Muscle of leg (tissue), 11 donors: Measurements from ENCODE around the gene CAMKMT. TPM values are rescaled to one million over a fixed set of nuclear protein-coding genes. Genes with fewer than 3 reads are reported as not detected.

Experiments used
- DNase-seq: peaks from one replicate; pipeline ENCODE4 v3.0.0; 2013
- H3K27ac ChIP-seq: one replicate; pipeline ENCODE4 v1.5.1; 2013; ENCODE audit warnings: mild to moderate bottlenecking, low read length, control low read depth
- H3K27me3 ChIP-seq: one replicate; pipeline ENCODE4 v1.6.1; 2013; ENCODE audit warnings: low read length; ENCODE audit not compliant: control insufficient read depth, insufficient read depth
- H3K36me3 ChIP-seq: one replicate; pipeline ENCODE4 v1.6.1; 2013; ENCODE audit warnings: low read length; ENCODE audit not compliant: control insufficient read depth, insufficient read depth
- H3K4me1 ChIP-seq: one replicate; pipeline ENCODE4 v1.6.1; 2013; ENCODE audit warnings: low read length; ENCODE audit not compliant: control insufficient read depth, insufficient read depth
- H3K4me3 ChIP-seq: one replicate; pipeline ENCODE4 v1.5.1; 2013; ENCODE audit warnings: low read length, control low read depth
- H3K9me3 ChIP-seq: replicated peaks from 2 replicates; pipeline ENCODE4 v1.6.1; 2013; ENCODE audit warnings: low read depth, low read length; ENCODE audit not compliant: control insufficient read depth
- WGBS: methylation state at CpG from one replicate; pipeline ENCODE4 v1.1.5; 2013; ENCODE audit warnings: missing lambda C conversion rate; ENCODE audit not compliant: insufficient coverage; 5-methylcytosine and 5-hydroxymethylcytosine counted together
- polyA plus RNA-seq, 8 donors: library from polyadenylated mRNA; unstranded; fragments of 120-200 nt; gene quantifications; one replicate each; pipeline versions ENCODE4 v1.2.1 to v1.2.3, GENCODE V29; 2013; ENCODE audit warnings: inconsistent platforms in 1 of 8, low replicate concordance in 1 of 8; ENCODE audit not compliant: insufficient read length in 8 of 8, insufficient read depth in 1 of 8
- total RNA-seq: library from RNA; stranded (reverse); fragments of 120-200 nt; gene quantifications from one replicate; pipeline ENCODE4 v1.2.4, GENCODE V29; 2013

CAMKMT gene
- total and polyA plus RNA-seq, 9 donors = 3.8 to 6.1 (median 4.6) TPM

- H3K27ac ChIP-seq = no peak overlapping the region
- H3K4me1 ChIP-seq = no peaks in the 10 kb centered on the region
- no peak overlapping the region for H3K4me3 ChIP-seq
- no peaks in the 10 kb centered on the region for H3K9me3 ChIP-seq
- no peaks in the 10 kb centered on the region for H3K27me3 ChIP-seq
- 80% methylated on average over 1 of the region's 6 CpGs for WGBS
- no peak for DNase-seq
- H3K36me3 ChIP-seq = no peaks in the 10 kb centered on the region
These were observed 240.7 kb downstream of the CAMKMT start for GRCh38 chr2:44602446-44602845.

- no peak for DNase-seq
- no CpG with 5 or more reads among the region's 1 CpG for WGBS
- H3K9me3 ChIP-seq = no peaks in the 10 kb centered on the region
- no peaks in the 10 kb centered on the region for H3K36me3 ChIP-seq
- H3K4me3 ChIP-seq = no peak overlapping the region
- H3K4me1 ChIP-seq = no peaks in the 10 kb centered on the region
- no peaks in the 10 kb centered on the region for H3K27me3 ChIP-seq
- H3K27ac ChIP-seq = no peak overlapping the region
These were observed 243.8 kb downstream of the CAMKMT start for GRCh38 chr2:44605511-44605910.

GRCh38 chr2:44612276-44612675 lies 250.5 kb downstream of the CAMKMT start:
- H3K36me3 ChIP-seq = no peaks in the 10 kb centered on the region
- no peak overlapping the region for H3K27ac ChIP-seq
- H3K27me3 ChIP-seq = no peaks in the 10 kb centered on the region
- H3K4me3 ChIP-seq = no peak overlapping the region
- no CpG with 5 or more reads among the region's 1 CpG for WGBS
- no peaks in the 10 kb centered on the region for H3K9me3 ChIP-seq
- no peak for DNase-seq
- H3K4me1 ChIP-seq = no peaks in the 10 kb centered on the region

- Histone ChIP-seq H3K27me3 (no peaks in the 10 kb centered on the region), H3K36me3 (no peaks in the 10 kb centered on the region), H3K4me3 (no peak overlapping the region), H3K27ac (no peak overlapping the region), H3K9me3 (no peaks in the 10 kb centered on the region), H3K4me1 (no peaks in the 10 kb centered on the region)
- DNase-seq = no peak
- WGBS = no CpG with 5 or more reads among the region's 2 CpGs
These were observed 253.2 kb downstream of the CAMKMT start for GRCh38 chr2:44614940-44615339.

- no peaks in the 10 kb centered on the region for H3K36me3 ChIP-seq
- no peaks in the 10 kb centered on the region for H3K4me1 ChIP-seq
- H3K4me3 ChIP-seq = no peak overlapping the region
- no peaks in the 10 kb centered on the region for H3K9me3 ChIP-seq
- DNase-seq = no peak
- H3K27me3 ChIP-seq = no peaks in the 10 kb centered on the region
- 44% methylated on average over 3 of the region's 4 CpGs for WGBS
- no peak overlapping the region for H3K27ac ChIP-seq
These were observed 254.3 kb downstream of the CAMKMT start for GRCh38 chr2:44615950-44616518.

GRCh38 chr2:44616667-44617155 lies 255.0 kb downstream of the CAMKMT start:
- Histone ChIP-seq H3K4me3 (no peak overlapping the region), H3K9me3 (no peaks in the 10 kb centered on the region), H3K27me3 (no peaks in the 10 kb centered on the region), H3K27ac (no peak overlapping the region), H3K4me1 (no peaks in the 10 kb centered on the region), H3K36me3 (no peaks in the 10 kb centered on the region)
- no peak for DNase-seq
- WGBS = no CpG with 5 or more reads among the region's 3 CpGs

- Histone ChIP-seq H3K27ac (no peak overlapping the region), H3K36me3 (no peaks in the 10 kb centered on the region), H3K27me3 (no peaks in the 10 kb centered on the region), H3K4me1 (no peaks in the 10 kb centered on the region), H3K4me3 (no peak overlapping the region), H3K9me3 (no peaks in the 10 kb centered on the region)
- WGBS = 73% methylated on average over 4 of the region's 5 CpGs
- no peak for DNase-seq
These were observed 256.7 kb downstream of the CAMKMT start for GRCh38 chr2:44618251-44619023.

- H3K27ac ChIP-seq = no peak overlapping the region
- no peaks in the 10 kb centered on the region for H3K27me3 ChIP-seq
- no peaks in the 10 kb centered on the region for H3K36me3 ChIP-seq
- H3K4me3 ChIP-seq = no peak overlapping the region
- H3K4me1 ChIP-seq = no peaks in the 10 kb centered on the region
- no peaks in the 10 kb centered on the region for H3K9me3 ChIP-seq
- DNase-seq = no peak
- WGBS = 97% methylated on average over 2 of the region's 2 CpGs
These were observed 258.6 kb downstream of the CAMKMT start for GRCh38 chr2:44620189-44620990.

- H3K9me3 ChIP-seq = no peaks in the 10 kb centered on the region
- H3K27ac ChIP-seq = no peak overlapping the region
- no peaks in the 10 kb centered on the region for H3K36me3 ChIP-seq
- peak; percentile 11 for DNase-seq
- H3K4me1 ChIP-seq = no peaks in the 10 kb centered on the region
- no peaks in the 10 kb centered on the region for H3K27me3 ChIP-seq
- no peak overlapping the region for H3K4me3 ChIP-seq
These were observed 262.0 kb downstream of the CAMKMT start for GRCh38 chr2:44623622-44624351.

- Histone ChIP-seq H3K27me3 (no peaks in the 10 kb centered on the region), H3K4me1 (no peaks in the 10 kb centered on the region), H3K4me3 (no peak overlapping the region), H3K27ac (no peak overlapping the region), H3K36me3 (no peaks in the 10 kb centered on the region), H3K9me3 (peaks cover 6% of the 10 kb centered on the region)
- WGBS = no CpG with 5 or more reads among the region's 1 CpG
- DNase-seq = no peak
These were observed 266.6 kb downstream of the CAMKMT start for GRCh38 chr2:44628297-44628696.
